HEK293 (cell line): ENCODE results near the gene FKBP5.

Source experiments
- RBAK ChIP-seq: fragments of 450-650 bp; formaldehyde crosslinking; IDR thresholded peaks from 2 replicates; pipeline ENCODE4 v1.5.1; 2016; ENCODE audit warnings: missing biosample characterization, missing genetic modification characterization
- ZNF138 ChIP-seq: fragments of 450-650 bp; formaldehyde crosslinking; IDR thresholded peaks from 2 replicates; pipeline ENCODE4 v1.5.1; 2016; ENCODE audit warnings: missing biosample characterization, missing genetic modification characterization, borderline replicate concordance
- ZNF146 ChIP-seq: fragments of 450-650 bp; formaldehyde crosslinking; IDR thresholded peaks from 2 replicates; pipeline ENCODE4 v1.5.1; 2016; ENCODE audit warnings: missing biosample characterization, missing genetic modification characterization
- ZNF311 ChIP-seq: fragments of 450-650 bp; formaldehyde crosslinking; IDR thresholded peaks from 2 replicates; pipeline ENCODE4 v1.5.1; 2017; ENCODE audit warnings: missing biosample characterization, missing genetic modification characterization, borderline replicate concordance
- ZNF324 ChIP-seq: fragments of 450-650 bp; formaldehyde crosslinking; IDR thresholded peaks from 2 replicates; pipeline ENCODE4 v1.5.1; 2016; ENCODE audit warnings: missing biosample characterization, missing genetic modification characterization
- ZNF416 ChIP-seq: fragments of 450-650 bp; formaldehyde crosslinking; IDR thresholded peaks from 2 replicates; pipeline ENCODE4 v1.5.1; 2016; ENCODE audit warnings: missing biosample characterization, missing genetic modification characterization
- ZNF707 ChIP-seq: fragments of 450-650 bp; formaldehyde crosslinking; IDR thresholded peaks from 2 replicates; pipeline ENCODE4 v1.5.1; 2016; ENCODE audit warnings: missing biosample characterization, missing genetic modification characterization
- TF ChIP-seq, protein P1 (sequence below): fragments of 450-650 bp; formaldehyde crosslinking; IDR thresholded peaks from 2 replicates; pipeline ENCODE4 v1.5.1; 2016; ENCODE audit warnings: missing biosample characterization, missing genetic modification characterization
- TF ChIP-seq, protein P2 (sequence below): fragments of 450-650 bp; formaldehyde crosslinking; IDR thresholded peaks from 2 replicates; pipeline ENCODE4 v1.5.1; 2016; ENCODE audit warnings: missing biosample characterization, missing genetic modification characterization
- TF ChIP-seq, protein P3 (sequence below): fragments of 450-650 bp; formaldehyde crosslinking; IDR thresholded peaks from 2 replicates; pipeline ENCODE4 v1.5.1; 2017; ENCODE audit warnings: missing biosample characterization, missing genetic modification characterization
- TF ChIP-seq, protein P4 (sequence below): fragments of 450-650 bp; formaldehyde crosslinking; IDR thresholded peaks from 2 replicates; pipeline ENCODE4 v1.5.1; 2016; ENCODE audit warnings: missing biosample characterization, missing genetic modification characterization
- TF ChIP-seq, protein P5 (sequence below): fragments of 450-650 bp; formaldehyde crosslinking; IDR thresholded peaks from 2 replicates; pipeline ENCODE4 v1.5.1; 2016; ENCODE audit warnings: missing biosample characterization, missing genetic modification characterization
- TF ChIP-seq, protein P6 (sequence below): fragments of 450-650 bp; formaldehyde crosslinking; IDR thresholded peaks from 2 replicates; pipeline ENCODE4 v1.5.1; 2016; ENCODE audit warnings: missing biosample characterization, missing genetic modification characterization, low read depth

DNA sequence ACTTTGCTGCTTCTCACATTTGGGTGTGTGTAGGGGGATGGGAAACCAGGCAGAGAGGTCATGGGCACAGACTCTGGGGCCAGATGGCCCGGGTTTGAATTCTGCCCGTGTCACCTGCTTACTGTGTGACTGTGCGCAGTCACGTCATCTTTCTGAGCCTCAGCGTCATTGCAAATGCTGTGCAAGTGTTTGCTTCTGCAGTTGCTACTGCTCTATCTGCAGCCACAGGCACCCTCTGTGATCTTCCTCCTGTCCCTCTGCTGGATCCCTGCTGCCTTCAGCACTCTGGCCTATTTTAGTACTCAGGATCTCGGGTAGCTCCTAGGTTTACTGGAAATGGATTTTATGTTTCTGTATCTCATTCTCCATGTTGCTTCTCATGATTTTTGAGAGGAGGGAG, 135.4 kb downstream of the FKBP5 start:
- TF ChIP-seq, protein P1, sequence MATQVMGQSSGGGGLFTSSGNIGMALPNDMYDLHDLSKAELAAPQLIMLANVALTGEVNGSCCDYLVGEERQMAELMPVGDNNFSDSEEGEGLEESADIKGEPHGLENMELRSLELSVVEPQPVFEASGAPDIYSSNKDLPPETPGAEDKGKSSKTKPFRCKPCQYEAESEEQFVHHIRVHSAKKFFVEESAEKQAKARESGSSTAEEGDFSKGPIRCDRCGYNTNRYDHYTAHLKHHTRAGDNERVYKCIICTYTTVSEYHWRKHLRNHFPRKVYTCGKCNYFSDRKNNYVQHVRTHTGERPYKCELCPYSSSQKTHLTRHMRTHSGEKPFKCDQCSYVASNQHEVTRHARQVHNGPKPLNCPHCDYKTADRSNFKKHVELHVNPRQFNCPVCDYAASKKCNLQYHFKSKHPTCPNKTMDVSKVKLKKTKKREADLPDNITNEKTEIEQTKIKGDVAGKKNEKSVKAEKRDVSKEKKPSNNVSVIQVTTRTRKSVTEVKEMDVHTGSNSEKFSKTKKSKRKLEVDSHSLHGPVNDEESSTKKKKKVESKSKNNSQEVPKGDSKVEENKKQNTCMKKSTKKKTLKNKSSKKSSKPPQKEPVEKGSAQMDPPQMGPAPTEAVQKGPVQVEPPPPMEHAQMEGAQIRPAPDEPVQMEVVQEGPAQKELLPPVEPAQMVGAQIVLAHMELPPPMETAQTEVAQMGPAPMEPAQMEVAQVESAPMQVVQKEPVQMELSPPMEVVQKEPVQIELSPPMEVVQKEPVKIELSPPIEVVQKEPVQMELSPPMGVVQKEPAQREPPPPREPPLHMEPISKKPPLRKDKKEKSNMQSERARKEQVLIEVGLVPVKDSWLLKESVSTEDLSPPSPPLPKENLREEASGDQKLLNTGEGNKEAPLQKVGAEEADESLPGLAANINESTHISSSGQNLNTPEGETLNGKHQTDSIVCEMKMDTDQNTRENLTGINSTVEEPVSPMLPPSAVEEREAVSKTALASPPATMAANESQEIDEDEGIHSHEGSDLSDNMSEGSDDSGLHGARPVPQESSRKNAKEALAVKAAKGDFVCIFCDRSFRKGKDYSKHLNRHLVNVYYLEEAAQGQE (tag by site-specific recombination): no peak
- TF ChIP-seq, protein P2, sequence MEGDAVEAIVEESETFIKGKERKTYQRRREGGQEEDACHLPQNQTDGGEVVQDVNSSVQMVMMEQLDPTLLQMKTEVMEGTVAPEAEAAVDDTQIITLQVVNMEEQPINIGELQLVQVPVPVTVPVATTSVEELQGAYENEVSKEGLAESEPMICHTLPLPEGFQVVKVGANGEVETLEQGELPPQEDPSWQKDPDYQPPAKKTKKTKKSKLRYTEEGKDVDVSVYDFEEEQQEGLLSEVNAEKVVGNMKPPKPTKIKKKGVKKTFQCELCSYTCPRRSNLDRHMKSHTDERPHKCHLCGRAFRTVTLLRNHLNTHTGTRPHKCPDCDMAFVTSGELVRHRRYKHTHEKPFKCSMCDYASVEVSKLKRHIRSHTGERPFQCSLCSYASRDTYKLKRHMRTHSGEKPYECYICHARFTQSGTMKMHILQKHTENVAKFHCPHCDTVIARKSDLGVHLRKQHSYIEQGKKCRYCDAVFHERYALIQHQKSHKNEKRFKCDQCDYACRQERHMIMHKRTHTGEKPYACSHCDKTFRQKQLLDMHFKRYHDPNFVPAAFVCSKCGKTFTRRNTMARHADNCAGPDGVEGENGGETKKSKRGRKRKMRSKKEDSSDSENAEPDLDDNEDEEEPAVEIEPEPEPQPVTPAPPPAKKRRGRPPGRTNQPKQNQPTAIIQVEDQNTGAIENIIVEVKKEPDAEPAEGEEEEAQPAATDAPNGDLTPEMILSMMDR (tag by site-specific recombination): no peak
- no peak for TF ChIP-seq ZNF707
- no peak for TF ChIP-seq ZNF146
- no peak for TF ChIP-seq ZNF416 (tag by site-specific recombination)
- TF ChIP-seq, protein P3, sequence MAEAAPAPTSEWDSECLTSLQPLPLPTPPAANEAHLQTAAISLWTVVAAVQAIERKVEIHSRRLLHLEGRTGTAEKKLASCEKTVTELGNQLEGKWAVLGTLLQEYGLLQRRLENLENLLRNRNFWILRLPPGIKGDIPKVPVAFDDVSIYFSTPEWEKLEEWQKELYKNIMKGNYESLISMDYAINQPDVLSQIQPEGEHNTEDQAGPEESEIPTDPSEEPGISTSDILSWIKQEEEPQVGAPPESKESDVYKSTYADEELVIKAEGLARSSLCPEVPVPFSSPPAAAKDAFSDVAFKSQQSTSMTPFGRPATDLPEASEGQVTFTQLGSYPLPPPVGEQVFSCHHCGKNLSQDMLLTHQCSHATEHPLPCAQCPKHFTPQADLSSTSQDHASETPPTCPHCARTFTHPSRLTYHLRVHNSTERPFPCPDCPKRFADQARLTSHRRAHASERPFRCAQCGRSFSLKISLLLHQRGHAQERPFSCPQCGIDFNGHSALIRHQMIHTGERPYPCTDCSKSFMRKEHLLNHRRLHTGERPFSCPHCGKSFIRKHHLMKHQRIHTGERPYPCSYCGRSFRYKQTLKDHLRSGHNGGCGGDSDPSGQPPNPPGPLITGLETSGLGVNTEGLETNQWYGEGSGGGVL (tag by site-specific recombination): no peak
- no peak for TF ChIP-seq ZNF311 (tag by site-specific recombination)
- TF ChIP-seq, protein P4, sequence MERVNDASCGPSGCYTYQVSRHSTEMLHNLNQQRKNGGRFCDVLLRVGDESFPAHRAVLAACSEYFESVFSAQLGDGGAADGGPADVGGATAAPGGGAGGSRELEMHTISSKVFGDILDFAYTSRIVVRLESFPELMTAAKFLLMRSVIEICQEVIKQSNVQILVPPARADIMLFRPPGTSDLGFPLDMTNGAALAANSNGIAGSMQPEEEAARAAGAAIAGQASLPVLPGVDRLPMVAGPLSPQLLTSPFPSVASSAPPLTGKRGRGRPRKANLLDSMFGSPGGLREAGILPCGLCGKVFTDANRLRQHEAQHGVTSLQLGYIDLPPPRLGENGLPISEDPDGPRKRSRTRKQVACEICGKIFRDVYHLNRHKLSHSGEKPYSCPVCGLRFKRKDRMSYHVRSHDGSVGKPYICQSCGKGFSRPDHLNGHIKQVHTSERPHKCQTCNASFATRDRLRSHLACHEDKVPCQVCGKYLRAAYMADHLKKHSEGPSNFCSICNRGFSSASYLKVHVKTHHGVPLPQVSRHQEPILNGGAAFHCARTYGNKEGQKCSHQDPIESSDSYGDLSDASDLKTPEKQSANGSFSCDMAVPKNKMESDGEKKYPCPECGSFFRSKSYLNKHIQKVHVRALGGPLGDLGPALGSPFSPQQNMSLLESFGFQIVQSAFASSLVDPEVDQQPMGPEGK: no peak
- TF ChIP-seq ZNF138 (tag by site-specific recombination): no peak
- TF ChIP-seq, protein P5, sequence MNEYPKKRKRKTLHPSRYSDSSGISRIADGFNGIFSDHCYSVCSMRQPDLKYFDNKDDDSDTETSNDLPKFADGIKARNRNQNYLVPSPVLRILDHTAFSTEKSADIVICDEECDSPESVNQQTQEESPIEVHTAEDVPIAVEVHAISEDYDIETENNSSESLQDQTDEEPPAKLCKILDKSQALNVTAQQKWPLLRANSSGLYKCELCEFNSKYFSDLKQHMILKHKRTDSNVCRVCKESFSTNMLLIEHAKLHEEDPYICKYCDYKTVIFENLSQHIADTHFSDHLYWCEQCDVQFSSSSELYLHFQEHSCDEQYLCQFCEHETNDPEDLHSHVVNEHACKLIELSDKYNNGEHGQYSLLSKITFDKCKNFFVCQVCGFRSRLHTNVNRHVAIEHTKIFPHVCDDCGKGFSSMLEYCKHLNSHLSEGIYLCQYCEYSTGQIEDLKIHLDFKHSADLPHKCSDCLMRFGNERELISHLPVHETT: no peak
- no peak for TF ChIP-seq ZNF324 (tag by site-specific recombination)
- TF ChIP-seq RBAK (tag by site-specific recombination): no peak
- TF ChIP-seq, protein P6, sequence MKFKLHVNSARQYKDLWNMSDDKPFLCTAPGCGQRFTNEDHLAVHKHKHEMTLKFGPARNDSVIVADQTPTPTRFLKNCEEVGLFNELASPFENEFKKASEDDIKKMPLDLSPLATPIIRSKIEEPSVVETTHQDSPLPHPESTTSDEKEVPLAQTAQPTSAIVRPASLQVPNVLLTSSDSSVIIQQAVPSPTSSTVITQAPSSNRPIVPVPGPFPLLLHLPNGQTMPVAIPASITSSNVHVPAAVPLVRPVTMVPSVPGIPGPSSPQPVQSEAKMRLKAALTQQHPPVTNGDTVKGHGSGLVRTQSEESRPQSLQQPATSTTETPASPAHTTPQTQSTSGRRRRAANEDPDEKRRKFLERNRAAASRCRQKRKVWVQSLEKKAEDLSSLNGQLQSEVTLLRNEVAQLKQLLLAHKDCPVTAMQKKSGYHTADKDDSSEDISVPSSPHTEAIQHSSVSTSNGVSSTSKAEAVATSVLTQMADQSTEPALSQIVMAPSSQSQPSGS (tag by site-specific recombination): no peak
